A549 treated with RU486 at 1 μM for 4 hours (cell line): Measurements from ENCODE around the gene HCAR1. TPM values are rescaled to one million over a fixed set of nuclear protein-coding genes. Genes with fewer than 3 reads are reported as not detected.

Experiments used
- total RNA-seq: library from RNA; stranded (reverse); fragments of 200-300 nt; extraction: Qiagen RNA extraction; gene quantifications from 5 replicates; pipeline ENCODE4 v1.2.3, GENCODE V29; 2022; ENCODE audit warnings: low read depth

The HCAR1 gene, protein sequence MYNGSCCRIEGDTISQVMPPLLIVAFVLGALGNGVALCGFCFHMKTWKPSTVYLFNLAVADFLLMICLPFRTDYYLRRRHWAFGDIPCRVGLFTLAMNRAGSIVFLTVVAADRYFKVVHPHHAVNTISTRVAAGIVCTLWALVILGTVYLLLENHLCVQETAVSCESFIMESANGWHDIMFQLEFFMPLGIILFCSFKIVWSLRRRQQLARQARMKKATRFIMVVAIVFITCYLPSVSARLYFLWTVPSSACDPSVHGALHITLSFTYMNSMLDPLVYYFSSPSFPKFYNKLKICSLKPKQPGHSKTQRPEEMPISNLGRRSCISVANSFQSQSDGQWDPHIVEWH
- total RNA-seq, result 0.03 to 0.09 TPM (median 0.07 TPM) in 5 replicates

DNA sequence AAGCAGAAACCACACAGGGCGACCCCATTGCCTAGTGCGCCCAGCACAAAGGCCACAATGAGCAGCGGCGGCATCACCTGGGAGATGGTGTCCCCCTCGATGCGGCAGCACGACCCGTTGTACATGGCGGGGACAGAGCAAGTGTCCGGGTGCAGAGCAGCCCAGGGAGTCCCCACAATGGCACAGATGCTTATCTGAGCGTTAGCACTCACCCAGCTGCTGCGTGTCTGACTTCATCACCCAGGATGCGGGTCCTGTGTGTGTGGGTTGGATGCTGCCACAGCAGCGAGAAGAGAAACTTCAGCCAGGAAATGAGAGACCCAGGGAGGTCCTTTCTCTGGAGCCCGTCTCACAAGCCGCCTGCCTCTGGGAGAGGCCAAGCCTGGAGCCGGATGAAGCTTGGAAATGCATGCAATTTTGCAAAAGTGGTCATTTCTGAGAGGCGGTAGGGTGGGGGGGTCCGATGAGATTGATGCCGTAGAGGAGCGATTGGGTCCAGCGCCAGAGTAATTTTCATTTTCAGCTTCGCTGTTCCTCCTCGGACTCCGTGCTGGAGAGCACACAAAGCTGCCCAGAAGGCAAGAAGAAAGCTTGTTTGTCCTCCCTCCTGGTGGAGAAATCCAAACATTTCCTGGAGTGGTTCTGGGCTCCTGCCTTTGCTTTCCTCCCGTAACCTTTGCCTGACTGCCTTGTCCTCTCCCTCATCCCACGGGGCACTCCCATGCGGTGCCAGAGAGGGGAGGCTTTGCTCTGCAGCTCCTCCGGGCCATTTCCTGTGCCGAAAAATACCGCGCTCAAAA lies at the start of gene HCAR1:
Gene HCAR1 (minus strand): TSS at position 630 of the 800 bp plus-strand sequence. CDS start 505 bp downstream, at position 125.

DNA sequence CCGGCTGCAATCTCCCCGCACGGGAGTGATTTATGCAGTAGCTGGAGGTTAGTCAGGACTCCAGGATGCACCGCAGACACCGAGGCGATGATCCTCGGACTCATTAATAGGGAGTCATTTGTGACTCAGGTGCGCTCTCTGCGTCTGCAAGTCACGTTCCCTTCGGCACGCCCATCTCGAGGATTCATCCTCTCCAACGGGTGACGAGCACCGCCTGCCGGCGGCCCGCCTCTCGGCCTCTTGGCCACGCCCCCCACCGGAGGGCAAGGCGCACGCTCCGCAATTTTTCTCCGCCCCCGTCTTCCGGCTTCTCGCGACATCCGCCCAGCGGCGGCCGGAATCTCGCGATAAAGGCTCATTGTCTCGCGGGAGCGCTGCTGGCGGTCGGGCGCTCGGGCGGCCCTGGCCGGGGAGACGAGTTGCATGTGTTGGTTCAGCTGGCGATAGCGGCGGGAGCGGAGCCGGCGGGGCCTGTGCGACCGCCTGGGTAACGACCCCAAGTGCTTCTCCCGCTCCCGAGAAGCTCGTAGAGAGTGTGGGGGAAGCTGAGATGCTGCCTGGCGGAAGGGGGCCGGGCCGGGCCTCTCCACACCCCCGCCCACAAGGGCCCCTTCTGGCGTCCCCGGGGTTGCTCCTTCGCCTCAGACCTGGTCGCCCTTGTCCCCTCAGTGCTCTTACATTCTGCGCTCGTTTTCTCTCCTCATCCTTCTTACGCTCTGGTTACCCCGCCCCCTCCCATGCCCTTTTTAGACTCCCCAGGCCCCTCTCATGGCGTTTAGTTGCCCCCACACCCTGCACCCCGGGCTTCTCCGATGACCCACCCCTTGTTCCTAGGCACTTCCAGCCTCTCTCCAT lies 22.0 kb upstream of the HCAR1 start, which contains the start of gene DENR:
Gene DENR (plus strand): TSS at position 361 of the 855 bp plus-strand sequence. CDS start 878 bp downstream, outside the sequence.

DNA sequence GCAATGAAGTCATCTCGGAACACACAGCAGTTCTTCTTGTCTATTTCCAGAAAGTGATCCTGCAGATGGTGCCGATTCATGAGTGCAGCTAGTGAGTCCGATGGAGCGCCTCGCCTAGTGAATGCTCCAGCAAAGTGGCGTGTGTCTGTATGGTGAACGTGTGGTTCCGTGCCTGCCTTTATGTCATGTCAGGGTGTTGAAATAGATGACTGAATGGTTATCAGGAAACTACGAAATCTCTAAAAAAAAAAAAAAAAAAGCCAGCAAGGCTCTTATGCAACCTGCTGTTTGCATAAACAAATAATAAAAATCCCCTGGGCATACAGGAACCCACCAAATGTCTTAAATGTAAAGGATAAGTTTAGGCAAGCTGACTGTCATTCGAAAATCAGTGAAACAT lies 14.0 kb downstream of the HCAR1 start, which contains the start of gene HCAR3:
Gene HCAR3 (minus strand): TSS at position 154 of the 400 bp plus-strand sequence. CDS start 74 bp downstream, at position 80.

DNA sequence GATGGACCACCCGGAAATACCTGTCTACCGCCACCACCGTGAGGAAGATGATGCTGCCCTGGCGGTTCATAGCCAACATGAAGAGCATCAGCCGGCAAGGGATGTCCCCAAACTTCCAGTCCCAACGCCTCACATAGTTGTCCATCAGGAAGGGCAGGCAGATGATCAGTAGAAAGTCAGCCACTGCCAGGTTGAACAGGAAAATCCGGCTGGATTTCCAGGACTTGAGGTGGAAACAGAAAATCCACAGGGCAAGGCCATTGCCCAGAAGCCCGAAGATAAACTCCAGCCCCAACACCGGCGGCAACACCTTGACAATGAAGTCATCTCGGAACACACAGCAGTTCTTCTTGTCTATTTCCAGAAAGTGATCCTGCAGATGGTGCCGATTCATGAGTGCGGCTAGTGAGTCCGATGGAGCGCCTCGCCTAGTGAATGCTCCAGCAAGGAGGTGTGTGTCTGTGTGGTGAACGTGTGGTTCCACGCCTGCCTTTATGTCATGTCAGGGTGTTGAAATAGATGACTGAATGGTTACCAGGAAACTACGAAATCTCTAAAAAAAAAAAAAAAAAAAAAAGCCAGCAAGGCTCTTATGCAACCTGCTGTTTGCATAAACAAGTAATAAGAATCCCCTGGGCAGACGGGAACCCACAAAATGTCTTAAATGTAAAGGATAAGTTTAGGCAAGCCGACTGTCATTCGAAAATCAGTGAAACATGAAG lies 27.6 kb downstream of the HCAR1 start, which contains the start of gene HCAR2:
Gene HCAR2 (minus strand): TSS at position 468 of the 722 bp plus-strand sequence. CDS start 74 bp downstream, at position 394.

Other genes starting within 250 kb of the HCAR1 start
- 18.9 to 27.6 TPM (median 24.9 TPM) in 5 replicates for gene ZCCHC8, start 229.9 kb downstream of the HCAR1 start, total RNA-seq
- 54.9 to 71.9 TPM (median 56.0 TPM) in 5 replicates for gene RSRC2, start 203.9 kb downstream of the HCAR1 start, total RNA-seq
- 13.8 to 25.5 TPM (median 19.9 TPM) in 5 replicates for gene KNTC1, start 203.6 kb downstream of the HCAR1 start, total RNA-seq
- 0.11 to 0.32 TPM (median 0.20 TPM) in 5 replicates for gene HCAR2, start 27.5 kb downstream of the HCAR1 start, total RNA-seq
- 0.09 to 0.19 TPM (median 0.10 TPM) in 4 of 5 replicates, not detected in the other for gene HCAR3, start 14.0 kb downstream of the HCAR1 start, total RNA-seq
- gene DENR, start 22.0 kb upstream of the HCAR1 start, total RNA-seq, result 54.7 to 67.4 TPM (median 59.6 TPM) in 5 replicates
- gene CCDC62, start 43.7 kb upstream of the HCAR1 start, total RNA-seq, result 0.07 to 0.10 TPM (median 0.09 TPM) in 3 of 5 replicates, not detected in the others
- gene HIP1R, start 104.6 kb upstream of the HCAR1 start, total RNA-seq, result 10.0 to 15.9 TPM (median 12.9 TPM) in 5 replicates
- gene VPS37B, start 165.3 kb upstream of the HCAR1 start, total RNA-seq, result 31.2 to 35.5 TPM (median 31.9 TPM) in 5 replicates
- 7.2 to 9.3 TPM (median 8.8 TPM) in 5 replicates for gene ABCB9, start 235.6 kb upstream of the HCAR1 start, total RNA-seq
- 13.1 to 20.4 TPM (median 16.2 TPM) in 5 replicates for gene OGFOD2, start 244.4 kb upstream of the HCAR1 start, total RNA-seq
- gene ARL6IP4, start 249.8 kb upstream of the HCAR1 start, total RNA-seq, result 222 to 261 TPM (median 251 TPM) in 5 replicates